Keratinocyte (primary cell): ENCODE measurements around the gene RFPL3.

ENCODE experiments used
- CTCF ChIP-seq, 3 experiments: IDR thresholded peaks in 1 of 3; conservative IDR thresholded peaks in 1 of 3; optimal IDR thresholded peaks in 1 of 3; 2 replicates in 2 of 3; 3 replicates in 1 of 3; pipeline versions ENCODE3 to v1.5.1; 2011; ENCODE audit warnings: low read length in 3 of 3, mild to moderate bottlenecking in 3 of 3, moderate library complexity in 2 of 3, control low read depth in 1 of 3, inconsistent platforms in 1 of 3; ENCODE audit not compliant: insufficient read depth in 2 of 3; ENCODE audit errors: extremely low read depth in 1 of 3
- EZH2 ChIP-seq: IDR thresholded peaks from one replicate; pipeline ENCODE4 v1.6.1; 2012; ENCODE audit warnings: inconsistent platforms, mild to moderate bottlenecking, low read length, moderate library complexity

- no peak for TF ChIP-seq EZH2
- TF ChIP-seq CTCF (optimal IDR thresholded peaks at IDR 0.05 in 1 of 3, IDR thresholded peaks at IDR 0.05 in 1 of 3, conservative IDR thresholded peaks at IDR 0.05 in 1 of 3; ENCODE audit: extremely low read depth in 1 of 3, insufficient read depth in 2 of 3, low read length in 3 of 3), result no peak
Measured at GRCh38 chr22:32401486-32401885, 43.8 kb downstream of the RFPL3 start.
